ENCODE results near the gene SHC3.
A peak's percentile ranks its signal among the peaks of the same experiment; 100 is the strongest.

The SHC3 gene

DNA sequence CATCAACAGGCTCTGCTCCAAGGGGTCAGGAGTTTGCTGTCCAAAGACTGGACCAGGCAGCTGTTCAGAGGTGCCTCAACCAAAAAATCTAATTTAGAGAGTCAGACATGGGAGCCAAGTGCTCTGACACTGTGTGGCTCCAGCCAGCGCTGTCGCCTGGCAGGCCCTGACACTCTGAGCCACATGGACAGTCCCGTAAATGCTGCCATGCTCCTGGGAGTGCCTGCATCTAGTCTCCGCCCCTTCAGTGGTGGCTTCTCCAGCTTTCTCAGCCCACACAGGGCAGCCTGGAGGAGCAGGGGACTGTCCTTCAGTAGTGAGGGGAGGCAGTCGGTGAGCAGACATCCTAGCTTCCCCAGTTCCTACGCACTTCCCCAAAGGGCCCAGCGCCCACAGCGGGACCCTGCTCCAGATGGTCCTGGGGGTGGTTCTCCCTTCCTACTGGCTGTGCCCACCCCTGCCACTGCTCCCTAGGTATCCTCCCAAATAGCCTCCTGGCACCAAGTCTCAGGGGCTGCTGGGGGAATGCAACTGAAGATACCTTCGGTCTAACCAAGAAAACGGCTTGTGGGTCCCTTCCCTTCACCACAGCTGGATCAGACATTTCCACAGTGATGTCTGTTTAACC lies 72.3 kb downstream of the SHC3 start:
- no peak for DNase-seq (ENCODE audit: low read depth)

DNA sequence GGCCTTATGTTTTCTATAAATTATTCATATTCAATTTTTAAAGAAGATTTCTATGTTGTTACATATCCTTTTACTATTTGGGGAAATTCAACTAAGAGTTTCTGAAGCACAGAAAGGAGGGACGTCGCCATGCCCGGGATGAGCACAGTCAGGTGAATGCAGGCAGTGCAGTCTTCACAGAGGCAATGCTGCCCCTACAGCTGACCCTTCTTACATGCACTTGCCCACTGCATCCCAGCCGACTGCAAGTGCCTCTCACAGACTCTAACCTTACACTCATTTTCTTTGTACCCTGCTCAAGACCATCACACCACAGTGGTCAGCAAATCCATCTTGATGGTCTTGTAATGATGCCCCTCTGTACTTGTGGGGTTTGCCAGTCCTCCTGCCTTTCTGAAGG lies 73.8 kb downstream of the SHC3 start:
- no peak for DNase-seq (ENCODE audit: low read depth)

DNA sequence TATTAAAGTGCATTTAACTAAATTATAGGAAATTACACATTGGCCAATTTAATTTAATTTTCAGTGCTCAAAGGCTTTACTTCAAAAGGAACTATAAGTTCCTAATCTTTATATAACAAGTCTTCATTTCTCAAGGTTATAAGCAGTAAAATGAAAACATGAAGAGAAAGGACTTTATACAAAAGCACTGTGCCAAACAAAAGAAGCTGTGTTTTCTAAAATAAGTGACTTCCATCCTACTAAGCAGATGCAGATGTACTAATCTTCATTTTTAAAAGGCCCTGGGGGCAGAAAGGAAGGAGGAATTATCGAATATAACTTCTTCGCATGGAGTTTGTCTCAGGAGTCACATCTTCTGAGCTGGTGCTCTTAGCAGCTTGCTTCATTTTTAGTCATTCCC lies 81.4 kb downstream of the SHC3 start:
- DNase-seq (ENCODE audit: low read depth): no peak

- DNase-seq (ENCODE audit: low read depth): no peak
Measured at GRCh38 chr9:89096807-89097206, 81.8 kb downstream of the SHC3 start.

DNA sequence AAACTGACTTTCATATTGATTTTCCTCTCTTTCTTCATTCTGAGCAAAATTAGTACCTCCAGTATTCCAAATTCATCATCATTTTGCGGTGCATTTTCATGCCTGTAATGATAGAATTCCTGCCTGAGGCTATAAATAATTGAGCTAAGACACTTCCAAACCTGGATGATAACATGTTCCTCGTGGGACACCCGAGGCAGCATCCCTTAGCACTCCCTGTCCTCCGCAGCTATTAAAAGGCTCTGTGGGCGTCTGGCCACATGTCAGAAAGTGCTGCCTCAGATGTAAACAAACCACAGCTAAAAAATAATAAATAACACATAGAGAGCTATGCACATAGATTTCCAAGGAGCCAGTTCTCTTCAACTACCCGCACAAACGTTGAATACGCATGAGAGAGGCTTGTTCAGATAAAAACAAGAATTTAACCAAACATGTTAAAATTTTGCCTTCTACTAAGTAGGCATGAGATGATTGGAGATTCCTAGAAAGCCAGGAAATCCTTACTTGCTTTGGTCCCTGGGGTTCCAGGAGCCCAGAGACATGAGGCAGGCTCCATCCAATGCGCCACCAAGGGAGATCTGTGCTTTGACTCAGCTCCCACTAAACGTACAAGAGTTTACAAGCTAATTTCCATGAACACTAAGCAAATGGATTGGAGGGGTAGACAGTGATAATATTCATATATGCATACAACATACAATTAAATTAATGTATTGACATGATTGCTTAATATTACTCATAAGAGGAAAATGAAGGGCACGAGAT lies 82.7 kb downstream of the SHC3 start:
- DNase-seq (ENCODE audit: low read depth): peak; percentile 34

DNA sequence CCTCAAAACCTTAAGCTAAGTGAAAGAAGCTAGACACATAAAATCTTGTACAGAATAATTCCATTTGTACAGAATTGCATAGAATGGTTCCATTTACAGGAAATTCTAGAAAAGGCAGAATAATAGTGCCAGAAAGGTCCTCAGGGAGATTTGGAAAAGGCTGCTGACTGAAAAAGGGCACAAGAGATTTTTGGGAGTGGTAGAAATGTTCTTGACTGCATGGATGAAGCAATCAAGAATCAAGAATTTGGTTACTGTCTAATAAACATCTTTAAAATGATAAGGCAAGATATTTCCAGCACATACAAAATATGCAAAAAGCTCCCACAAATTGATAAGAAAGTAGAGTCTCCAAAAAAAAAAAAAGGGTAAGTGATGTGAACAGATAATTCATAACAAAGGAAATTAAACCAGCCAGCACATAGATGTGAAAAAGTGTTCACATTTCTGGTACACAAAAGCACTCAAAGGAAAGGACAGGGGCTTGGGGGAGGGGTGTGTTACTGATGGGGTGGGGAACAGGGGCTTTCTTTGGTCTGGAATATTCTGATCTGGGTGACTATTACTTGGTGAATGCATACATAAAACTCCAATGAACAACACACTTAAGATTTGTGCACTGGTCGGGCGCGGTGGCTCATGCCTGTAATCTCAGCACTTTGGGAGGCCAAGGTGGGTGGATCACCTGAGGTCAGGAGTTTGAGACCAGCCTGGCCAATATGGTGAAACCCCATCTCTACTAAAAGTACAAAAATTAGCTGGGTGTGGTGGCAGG lies 85.2 kb downstream of the SHC3 start:
- no peak for DNase-seq (ENCODE audit: low read depth)

- DNase-seq (ENCODE audit: low read depth): no peak
Measured at GRCh38 chr9:89089176-89089575, 89.4 kb downstream of the SHC3 start.

DNA sequence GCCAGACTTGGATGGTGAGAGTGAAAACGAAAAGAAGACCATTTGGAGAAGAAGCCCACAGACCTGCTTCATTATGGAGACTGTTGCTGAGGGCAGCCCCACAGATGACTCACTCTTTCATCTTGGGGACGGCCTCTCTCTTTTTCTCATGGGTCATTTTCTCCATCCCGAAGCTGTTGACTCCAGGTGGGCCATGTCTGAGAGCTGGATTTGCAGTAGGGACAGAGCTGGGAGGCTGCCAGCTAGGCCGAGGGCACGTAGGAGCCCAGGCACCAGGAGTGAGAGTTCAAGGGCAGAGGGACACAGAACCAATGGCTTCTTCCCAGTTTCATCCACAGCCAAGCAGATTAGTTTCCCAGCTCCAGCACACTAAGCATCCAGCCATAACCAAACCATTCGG lies 95.0 kb downstream of the SHC3 start:
- no peak for DNase-seq (ENCODE audit: low read depth)

GRCh38 chr9:89080193-89080592 lies 98.4 kb downstream of the SHC3 start:
- DNase-seq (ENCODE audit: low read depth): no peak

DNA sequence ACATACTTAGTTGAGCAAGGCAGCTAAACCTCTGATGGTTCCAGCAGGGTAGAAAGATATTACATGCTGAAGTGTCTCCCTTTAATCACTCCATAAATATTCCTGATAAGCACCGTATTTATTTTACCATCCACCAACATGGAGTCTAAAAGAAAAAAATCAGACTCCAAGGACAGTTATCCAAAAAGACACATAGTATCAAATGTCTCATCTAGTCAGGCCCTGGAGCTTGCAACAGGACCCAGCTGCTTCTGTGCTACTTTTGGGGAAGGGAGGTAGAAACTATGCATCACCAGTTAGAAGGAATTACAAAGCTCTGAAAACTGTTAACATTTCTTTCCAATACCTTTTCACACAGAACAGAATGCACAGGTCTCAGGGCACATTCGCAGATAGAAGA lies 99.2 kb downstream of the SHC3 start:
- peak; percentile 23 for DNase-seq (ENCODE audit: low read depth)

DNA sequence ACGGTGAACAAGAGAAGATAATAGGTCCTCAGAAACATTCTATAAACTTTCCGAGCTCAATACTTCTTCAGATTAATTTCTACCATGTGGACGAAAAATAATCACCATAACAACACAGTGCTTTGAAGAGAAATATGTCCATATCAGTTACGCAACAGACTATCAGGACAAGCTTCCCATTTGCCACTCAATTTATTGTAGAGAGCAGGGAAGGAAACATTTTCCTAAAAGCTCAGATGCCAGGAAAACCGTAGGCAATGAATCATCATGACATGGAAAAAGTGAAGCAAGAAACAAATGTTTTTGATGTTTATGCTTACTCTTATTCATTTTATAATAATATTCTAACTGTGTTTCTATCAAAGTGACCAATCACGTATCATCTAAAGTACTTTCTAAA lies 99.8 kb downstream of the SHC3 start:
- DNase-seq (ENCODE audit: low read depth): peak; percentile 71

GRCh38 chr9:89078421-89078820 lies 100.2 kb downstream of the SHC3 start:
- no peak for DNase-seq (ENCODE audit: low read depth)

DNA sequence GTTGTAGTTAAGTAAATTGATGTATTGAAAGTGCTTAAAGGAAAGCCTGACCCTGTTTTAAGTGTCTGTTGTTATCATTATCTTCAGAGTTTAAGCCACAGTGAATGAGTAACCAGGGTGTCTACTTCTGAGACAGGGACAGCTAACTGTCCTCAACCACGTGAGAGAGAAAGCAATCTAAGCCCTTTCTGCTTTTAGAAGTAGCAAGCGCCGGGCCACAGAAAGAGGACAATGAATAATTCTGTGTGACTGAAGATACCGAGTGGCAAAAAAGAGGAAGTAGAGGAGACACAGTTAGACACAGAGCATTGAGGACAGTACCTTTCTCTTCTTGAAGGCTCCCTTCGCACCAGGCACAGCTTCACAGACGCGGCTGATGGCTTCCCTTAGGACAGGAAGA lies 101.1 kb downstream of the SHC3 start:
- no peak for DNase-seq (ENCODE audit: low read depth)

GRCh38 chr9:89073397-89073796 lies 105.2 kb downstream of the SHC3 start:
- DNase-seq (ENCODE audit: low read depth): no peak

GRCh38 chr9:89071591-89071990 lies 107.0 kb downstream of the SHC3 start:
- no peak for DNase-seq (ENCODE audit: low read depth)

- no peak for DNase-seq (ENCODE audit: low read depth)
Measured at GRCh38 chr9:89066835-89067234, 111.8 kb downstream of the SHC3 start.

- DNase-seq (ENCODE audit: low read depth): no peak
Measured at GRCh38 chr9:89065921-89066320, 112.7 kb downstream of the SHC3 start.

- DNase-seq (ENCODE audit: low read depth): no peak
Measured at GRCh38 chr9:89060790-89061189, 117.8 kb downstream of the SHC3 start.

- DNase-seq (ENCODE audit: low read depth): no peak
Measured at GRCh38 chr9:89059925-89060506, 118.6 kb downstream of the SHC3 start.

GRCh38 chr9:89058906-89059305 lies 119.7 kb downstream of the SHC3 start:
- DNase-seq (ENCODE audit: low read depth): no peak

DNA sequence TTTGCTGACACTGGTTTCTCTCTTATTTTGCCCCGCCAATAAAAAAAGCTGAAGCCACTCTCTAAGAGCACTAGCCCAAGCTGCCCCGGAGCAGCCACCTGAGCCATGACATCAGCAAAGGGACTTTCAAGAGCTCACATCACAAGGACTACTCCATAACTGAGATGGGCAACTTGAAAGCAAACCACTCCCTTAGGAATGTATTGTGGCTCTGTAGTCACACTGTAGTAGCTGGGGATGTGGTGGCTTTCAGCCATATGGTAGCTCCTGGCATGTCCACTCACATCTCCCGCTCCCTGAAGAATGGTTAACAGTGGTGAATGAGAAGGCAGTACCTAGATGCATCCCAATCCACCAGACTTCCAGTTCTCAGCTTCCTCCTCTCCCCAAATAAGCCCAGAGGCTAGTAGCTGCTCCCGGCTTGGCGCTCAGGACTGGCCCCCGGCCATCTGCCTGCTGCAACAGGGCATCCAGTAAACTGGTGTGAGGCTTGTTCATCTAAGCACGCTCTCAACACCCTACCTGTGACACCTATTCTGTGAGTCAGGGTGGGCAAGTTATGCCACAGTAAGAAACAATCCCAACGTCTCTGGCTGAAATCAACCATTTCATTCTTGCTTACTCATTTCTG lies 123.6 kb downstream of the SHC3 start:
- no peak for DNase-seq (ENCODE audit: low read depth)

DNA sequence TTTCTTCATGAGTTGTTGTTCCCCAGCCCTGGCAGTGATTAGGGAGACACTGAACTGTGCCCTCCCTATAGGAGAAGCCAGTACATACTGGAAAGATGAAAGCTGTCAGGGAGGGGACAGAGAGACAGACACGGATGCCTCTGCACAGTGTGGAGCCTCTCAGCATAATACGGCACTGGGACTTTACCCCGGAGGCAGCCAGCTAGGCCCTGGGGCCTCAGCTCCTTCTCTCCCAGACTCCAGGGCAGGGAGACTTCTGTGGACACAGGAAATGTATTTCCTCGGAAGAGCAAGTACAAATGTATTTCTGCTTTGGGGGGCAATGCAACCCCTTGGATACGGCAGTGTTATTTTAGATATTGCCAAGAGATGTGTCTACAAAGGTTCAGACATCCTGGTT lies 125.3 kb downstream of the SHC3 start:
- DNase-seq (ENCODE audit: low read depth): no peak

Measured in iris pigment epithelial cell (primary cell).